K562 (cell line): ENCODE measurements around the gene ATRAID. TPM values are rescaled to one million over a fixed set of nuclear protein-coding genes. Genes with fewer than 3 reads are reported as not detected.
A peak's percentile ranks its signal among the peaks of the same experiment; 100 is the strongest.

Experiments
- CSDE1 ChIP-seq, 2 experiments: fragments of 450-650 bp; IDR thresholded peaks; 2 replicates each; pipeline ENCODE4 v1.6.1; 2016; ENCODE audit warnings: mild to moderate bottlenecking in 1 of 2
- GABPA ChIP-seq: fragments of 200-800 bp; sonication (Bioruptor generic); conservative IDR thresholded peaks from 2 replicates; pipeline ENCODE4 v1.6.1; 2016; ENCODE audit warnings: low read depth, missing genetic modification characterization, missing compliant biosample characterization
- MTF1 ChIP-seq: fragments of 250-450 bp; sonication (Bioruptor Pico); IDR thresholded peaks from 2 replicates; pipeline ENCODE4 v1.9.0; 2021; ENCODE audit warnings: moderate library complexity, mild to moderate bottlenecking, inconsistent platforms, borderline replicate concordance
- NFYB ChIP-seq: IDR thresholded peaks from 2 replicates; pipeline ENCODE4 v1.6.1; 2011; ENCODE audit warnings: mild to moderate bottlenecking, moderate library complexity; ENCODE audit not compliant: insufficient read length; ENCODE audit errors: extremely low read depth
- ZNF77 ChIP-seq: fragments of 250-450 bp; sonication (Bioruptor Pico); IDR thresholded peaks from 2 replicates; pipeline ENCODE4 v1.5.0; 2020
- polyA plus RNA-seq, 8 experiments: library from polyadenylated mRNA; depleted of rRNA in 4 of 8; stranded (reverse) in 5 of 8; unstranded in 3 of 8; fragments of >200 nt; fragmentation: Nextera tagmentation in 2 of 8; fragmentation: Illumina TruSeq in 1 of 8; extraction: Ambion mirVana in 2 of 8; extraction: Trizol in 1 of 8; gene quantifications; 2 replicates each; pipeline versions ENCODE4 v1.2.1 to v1.2.3, GENCODE V29; 2011 to 2014; ENCODE audit warnings: inconsistent platforms in 1 of 8, missing spikeins in 1 of 8
- total RNA-seq, 7 experiments: library from RNA; depleted of rRNA in 6 of 7; stranded (reverse); fragments of >200 nt in 6 of 7; fragmentation: Illumina TruSeq in 2 of 7; extraction: Trizol in 2 of 7; gene quantifications; 2 replicates each; pipeline versions ENCODE4 v1.2.1 to v1.2.3, GENCODE V29; 2011 to 2021; ENCODE audit warnings: low replicate concordance in 1 of 7
- TF ChIP-seq, protein P1 (sequence below): sonication (generic); formaldehyde crosslinking; IDR thresholded peaks from 2 replicates; pipeline ENCODE4 v1.5.0; 2020; ENCODE audit warnings: missing genetic modification reagents
- TF ChIP-seq, protein P2 (sequence below): fragments of 450-650 bp; IDR thresholded peaks from 2 replicates; pipeline ENCODE4 v1.6.1; 2016; ENCODE audit warnings: mild to moderate bottlenecking
- TF ChIP-seq, protein P3 (sequence below): fragments of 450-650 bp; IDR thresholded peaks from 2 replicates; pipeline ENCODE4 v1.7.0; 2016; ENCODE audit warnings: borderline replicate concordance
- TF ChIP-seq, protein P4 (sequence below), 3 experiments: fragments of 200-800 bp in 1 of 3; sonication (Bioruptor generic) in 1 of 3; sonication (generic) in 1 of 3; formaldehyde crosslinking in 1 of 3; IDR thresholded peaks; 2 replicates each; pipeline versions ENCODE4 v1.6.1 to v1.8.0; 2016 to 2022; ENCODE audit warnings: mild to moderate bottlenecking in 2 of 3, missing compliant biosample characterization in 2 of 3, missing genetic modification characterization in 2 of 3, missing genetic modification reagents in 1 of 3
- TF ChIP-seq, protein P5 (sequence below), 2 experiments: fragments of 450-650 bp in 1 of 2; sonication (generic) in 1 of 2; formaldehyde crosslinking in 1 of 2; IDR thresholded peaks; 2 replicates each; pipeline versions ENCODE4 v1.7.1 to v1.9.0; 2016 to 2022; ENCODE audit warnings: inconsistent platforms in 1 of 2, mild to moderate bottlenecking in 1 of 2, missing genetic modification reagents in 1 of 2

The ATRAID gene
- total and polyA plus RNA-seq, 9 of the 15 experiments (the other 6 are each of a cell fraction or from before 2014, with no cell fraction given), result 70.2 to 187 (median 108) TPM

DNA sequence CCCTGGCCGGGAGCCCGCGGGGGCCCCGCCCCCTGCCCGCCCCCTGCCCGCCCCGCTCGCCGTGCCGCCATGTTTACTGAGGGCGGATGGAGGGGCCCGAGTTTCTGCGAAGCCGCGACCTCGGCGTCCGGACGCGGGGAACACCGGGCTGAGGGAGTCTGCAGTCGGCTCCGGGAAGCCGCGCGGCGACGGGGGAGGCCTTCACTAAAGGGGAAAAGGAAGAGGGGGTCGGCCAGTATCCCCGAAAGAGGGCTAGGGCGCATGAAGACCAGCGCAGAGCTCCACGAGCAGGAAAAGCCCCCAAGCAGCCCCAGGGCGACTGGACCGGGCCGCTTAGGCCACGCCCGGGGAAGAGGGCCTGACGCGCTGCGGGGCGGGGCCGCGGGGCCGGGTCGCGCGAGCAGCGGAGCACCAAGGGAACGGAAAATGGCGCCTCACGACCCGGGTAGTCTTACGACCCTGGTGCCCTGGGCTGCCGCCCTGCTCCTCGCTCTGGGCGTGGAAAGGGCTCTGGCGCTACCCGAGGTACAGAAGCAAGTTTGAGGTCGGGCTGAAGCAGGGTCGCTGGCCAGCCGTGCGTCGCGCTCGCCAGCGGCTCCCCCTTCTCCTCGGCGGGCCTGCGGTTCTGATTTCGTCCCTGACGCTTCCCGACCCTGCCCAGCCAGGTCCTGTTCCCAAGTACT is at the start of gene ATRAID, which contains the start of gene SLC5A6 (continued):
- no peak for TF ChIP-seq NFYB
- TF ChIP-seq, protein P1, sequence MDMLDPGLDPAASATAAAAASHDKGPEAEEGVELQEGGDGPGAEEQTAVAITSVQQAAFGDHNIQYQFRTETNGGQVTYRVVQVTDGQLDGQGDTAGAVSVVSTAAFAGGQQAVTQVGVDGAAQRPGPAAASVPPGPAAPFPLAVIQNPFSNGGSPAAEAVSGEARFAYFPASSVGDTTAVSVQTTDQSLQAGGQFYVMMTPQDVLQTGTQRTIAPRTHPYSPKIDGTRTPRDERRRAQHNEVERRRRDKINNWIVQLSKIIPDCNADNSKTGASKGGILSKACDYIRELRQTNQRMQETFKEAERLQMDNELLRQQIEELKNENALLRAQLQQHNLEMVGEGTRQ (CRISPR knock-in tag), result no peak
- TF ChIP-seq, protein P2, sequence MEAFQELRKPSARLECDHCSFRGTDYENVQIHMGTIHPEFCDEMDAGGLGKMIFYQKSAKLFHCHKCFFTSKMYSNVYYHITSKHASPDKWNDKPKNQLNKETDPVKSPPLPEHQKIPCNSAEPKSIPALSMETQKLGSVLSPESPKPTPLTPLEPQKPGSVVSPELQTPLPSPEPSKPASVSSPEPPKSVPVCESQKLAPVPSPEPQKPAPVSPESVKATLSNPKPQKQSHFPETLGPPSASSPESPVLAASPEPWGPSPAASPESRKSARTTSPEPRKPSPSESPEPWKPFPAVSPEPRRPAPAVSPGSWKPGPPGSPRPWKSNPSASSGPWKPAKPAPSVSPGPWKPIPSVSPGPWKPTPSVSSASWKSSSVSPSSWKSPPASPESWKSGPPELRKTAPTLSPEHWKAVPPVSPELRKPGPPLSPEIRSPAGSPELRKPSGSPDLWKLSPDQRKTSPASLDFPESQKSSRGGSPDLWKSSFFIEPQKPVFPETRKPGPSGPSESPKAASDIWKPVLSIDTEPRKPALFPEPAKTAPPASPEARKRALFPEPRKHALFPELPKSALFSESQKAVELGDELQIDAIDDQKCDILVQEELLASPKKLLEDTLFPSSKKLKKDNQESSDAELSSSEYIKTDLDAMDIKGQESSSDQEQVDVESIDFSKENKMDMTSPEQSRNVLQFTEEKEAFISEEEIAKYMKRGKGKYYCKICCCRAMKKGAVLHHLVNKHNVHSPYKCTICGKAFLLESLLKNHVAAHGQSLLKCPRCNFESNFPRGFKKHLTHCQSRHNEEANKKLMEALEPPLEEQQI, result no peak
- peak; percentile 92 for TF ChIP-seq GABPA (tag)
- TF ChIP-seq, protein P3, sequence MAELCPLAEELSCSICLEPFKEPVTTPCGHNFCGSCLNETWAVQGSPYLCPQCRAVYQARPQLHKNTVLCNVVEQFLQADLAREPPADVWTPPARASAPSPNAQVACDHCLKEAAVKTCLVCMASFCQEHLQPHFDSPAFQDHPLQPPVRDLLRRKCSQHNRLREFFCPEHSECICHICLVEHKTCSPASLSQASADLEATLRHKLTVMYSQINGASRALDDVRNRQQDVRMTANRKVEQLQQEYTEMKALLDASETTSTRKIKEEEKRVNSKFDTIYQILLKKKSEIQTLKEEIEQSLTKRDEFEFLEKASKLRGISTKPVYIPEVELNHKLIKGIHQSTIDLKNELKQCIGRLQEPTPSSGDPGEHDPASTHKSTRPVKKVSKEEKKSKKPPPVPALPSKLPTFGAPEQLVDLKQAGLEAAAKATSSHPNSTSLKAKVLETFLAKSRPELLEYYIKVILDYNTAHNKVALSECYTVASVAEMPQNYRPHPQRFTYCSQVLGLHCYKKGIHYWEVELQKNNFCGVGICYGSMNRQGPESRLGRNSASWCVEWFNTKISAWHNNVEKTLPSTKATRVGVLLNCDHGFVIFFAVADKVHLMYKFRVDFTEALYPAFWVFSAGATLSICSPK, result no peak
- TF ChIP-seq, protein P4, sequence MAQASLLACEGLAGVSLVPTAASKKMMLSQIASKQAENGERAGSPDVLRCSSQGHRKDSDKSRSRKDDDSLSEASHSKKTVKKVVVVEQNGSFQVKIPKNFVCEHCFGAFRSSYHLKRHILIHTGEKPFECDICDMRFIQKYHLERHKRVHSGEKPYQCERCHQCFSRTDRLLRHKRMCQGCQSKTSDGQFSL (CRISPR knock-in tag; IDR thresholded peaks at IDR 0.05), result 0 out of 2 replicates have a peak, but pooled peaks have one; percentile 34
- TF ChIP-seq, protein P4 (tag; IDR thresholded peaks at IDR 0.05), result no peak
- no peak for TF ChIP-seq MTF1 (CRISPR knock-in tag)
- TF ChIP-seq CSDE1 (IDR thresholded peaks at IDR 0.05), result no peak; a peak in 1 of 4 replicates
- TF ChIP-seq ZNF77 (CRISPR knock-in tag), result no peak
- TF ChIP-seq, protein P5, sequence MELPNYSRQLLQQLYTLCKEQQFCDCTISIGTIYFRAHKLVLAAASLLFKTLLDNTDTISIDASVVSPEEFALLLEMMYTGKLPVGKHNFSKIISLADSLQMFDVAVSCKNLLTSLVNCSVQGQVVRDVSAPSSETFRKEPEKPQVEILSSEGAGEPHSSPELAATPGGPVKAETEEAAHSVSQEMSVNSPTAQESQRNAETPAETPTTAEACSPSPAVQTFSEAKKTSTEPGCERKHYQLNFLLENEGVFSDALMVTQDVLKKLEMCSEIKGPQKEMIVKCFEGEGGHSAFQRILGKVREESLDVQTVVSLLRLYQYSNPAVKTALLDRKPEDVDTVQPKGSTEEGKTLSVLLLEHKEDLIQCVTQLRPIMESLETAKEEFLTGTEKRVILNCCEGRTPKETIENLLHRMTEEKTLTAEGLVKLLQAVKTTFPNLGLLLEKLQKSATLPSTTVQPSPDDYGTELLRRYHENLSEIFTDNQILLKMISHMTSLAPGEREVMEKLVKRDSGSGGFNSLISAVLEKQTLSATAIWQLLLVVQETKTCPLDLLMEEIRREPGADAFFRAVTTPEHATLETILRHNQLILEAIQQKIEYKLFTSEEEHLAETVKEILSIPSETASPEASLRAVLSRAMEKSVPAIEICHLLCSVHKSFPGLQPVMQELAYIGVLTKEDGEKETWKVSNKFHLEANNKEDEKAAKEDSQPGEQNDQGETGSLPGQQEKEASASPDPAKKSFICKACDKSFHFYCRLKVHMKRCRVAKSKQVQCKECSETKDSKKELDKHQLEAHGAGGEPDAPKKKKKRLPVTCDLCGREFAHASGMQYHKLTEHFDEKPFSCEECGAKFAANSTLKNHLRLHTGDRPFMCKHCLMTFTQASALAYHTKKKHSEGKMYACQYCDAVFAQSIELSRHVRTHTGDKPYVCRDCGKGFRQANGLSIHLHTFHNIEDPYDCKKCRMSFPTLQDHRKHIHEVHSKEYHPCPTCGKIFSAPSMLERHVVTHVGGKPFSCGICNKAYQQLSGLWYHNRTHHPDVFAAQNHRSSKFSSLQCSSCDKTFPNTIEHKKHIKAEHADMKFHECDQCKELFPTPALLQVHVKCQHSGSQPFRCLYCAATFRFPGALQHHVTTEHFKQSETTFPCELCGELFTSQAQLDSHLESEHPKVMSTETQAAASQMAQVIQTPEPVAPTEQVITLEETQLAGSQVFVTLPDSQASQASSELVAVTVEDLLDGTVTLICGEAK (IDR thresholded peaks at IDR 0.05), result peak; percentile 84
- TF ChIP-seq, protein P5 (CRISPR knock-in tag; IDR thresholded peaks at IDR 0.05), result no peak
